Neural cell (in vitro differentiated cells): Measurements from ENCODE around the gene STK32B.

Experiments used
- CTCF ChIP-seq: fragments of 450-650 bp; IDR thresholded peaks from 2 replicates; pipeline ENCODE4 v1.5.1; 2014; ENCODE audit warnings: antibody characterized with exemption, mild to moderate bottlenecking, moderate library complexity; ENCODE audit not compliant: poor library complexity, severe bottlenecking
- EP300 ChIP-seq: fragments of 450-650 bp; conservative IDR thresholded peaks from 2 replicates; pipeline ENCODE4 v1.6.1; 2014; ENCODE audit warnings: antibody characterized with exemption, mild to moderate bottlenecking, moderate library complexity; ENCODE audit not compliant: poor library complexity, severe bottlenecking
- EZH2 ChIP-seq: fragments of 200-600, 300-800 bp; shearing (Covaris generic), sonication (generic); IDR thresholded peaks from 2 replicates; pipeline ENCODE4 v1.6.1; 2014; ENCODE audit warnings: antibody characterized with exemption, low read length, borderline replicate concordance, mild to moderate bottlenecking; ENCODE audit not compliant: insufficient read depth, poor library complexity, severe bottlenecking
- MXI1 ChIP-seq: fragments of 450-650 bp; conservative IDR thresholded peaks from 2 replicates; pipeline ENCODE4 v1.6.1; 2014; ENCODE audit warnings: antibody characterized with exemption, mild to moderate bottlenecking; ENCODE audit not compliant: poor library complexity, severe bottlenecking
- POLR2AphosphoS5 ChIP-seq: IDR thresholded peaks from 2 replicates; pipeline ENCODE4 v1.6.1; 2012
- REST ChIP-seq: IDR thresholded peaks from 2 replicates; pipeline ENCODE4 v1.6.1; 2012; ENCODE audit warnings: borderline replicate concordance
- TAF1 ChIP-seq: IDR thresholded peaks from 2 replicates; pipeline ENCODE4 v1.6.1; 2012; ENCODE audit warnings: low read depth

DNA sequence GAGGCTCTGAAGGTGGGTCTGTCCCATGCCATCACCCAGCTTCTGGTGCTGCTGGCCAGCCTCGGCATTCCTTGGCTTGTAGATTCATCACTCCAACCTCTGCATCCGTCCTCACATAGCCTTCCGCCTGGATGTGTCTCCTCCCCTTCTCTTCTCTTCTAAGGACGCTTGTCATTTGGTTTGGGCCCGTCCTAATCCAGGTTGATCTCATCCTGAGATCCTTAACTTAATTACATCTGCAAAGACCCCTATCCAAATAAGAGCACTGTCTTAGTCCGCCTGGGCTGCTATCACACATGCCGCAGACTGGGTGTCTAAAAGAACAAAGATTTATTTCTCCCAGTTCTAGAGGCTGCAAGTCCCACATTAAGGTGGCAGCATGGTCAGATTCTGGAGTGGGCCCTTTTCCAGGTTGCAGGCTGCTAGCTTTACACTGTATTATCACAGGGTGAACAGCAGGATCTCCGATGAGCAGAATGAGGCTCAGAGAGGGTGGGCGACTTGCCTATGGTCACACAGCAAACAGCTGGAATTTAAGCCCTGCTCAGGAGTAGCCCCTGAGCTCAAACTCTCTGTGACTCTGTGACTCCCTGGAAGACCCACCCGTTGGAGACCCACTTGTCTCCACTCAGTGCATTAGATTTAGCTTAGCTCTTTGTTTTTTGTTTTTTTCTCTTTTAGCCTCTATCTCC, 113.1 kb downstream of the STK32B start:
- no peak for TF ChIP-seq MXI1
- TF ChIP-seq POLR2AphosphoS5 = no peak
- TF ChIP-seq CTCF = no peak
- TF ChIP-seq REST = no peak
- no peak for TF ChIP-seq EZH2
- no peak for TF ChIP-seq TAF1
- no peak for TF ChIP-seq EP300
